ENCODE results near the gene FOXF2.

DNA sequence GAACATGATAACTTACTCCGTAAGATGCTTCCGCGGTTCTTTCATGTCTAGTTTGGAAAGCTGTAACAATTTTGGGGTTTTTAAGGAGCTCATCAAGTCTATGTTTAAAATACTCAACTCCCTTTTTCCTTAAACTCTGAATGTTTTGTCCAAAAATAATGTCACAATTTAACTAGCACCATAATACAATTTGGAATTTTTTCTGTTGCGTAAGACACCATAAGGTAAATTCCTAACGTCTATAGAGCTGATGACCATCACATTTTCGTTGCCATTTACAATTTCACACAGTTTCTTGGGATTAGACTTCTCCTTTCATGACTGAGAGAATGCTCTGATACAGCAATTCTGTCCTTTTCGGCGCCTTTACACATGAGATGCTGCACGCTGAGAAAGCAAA, 26.7 kb upstream of the FOXF2 start:
- TF ChIP-seq CTCF (IDR thresholded peaks at IDR 0.05) (no peak), POLR2AphosphoS5 (IDR thresholded peaks at IDR 0.05) (no peak), POLR2A (IDR thresholded peaks at IDR 0.05) (no peak)

All from prostate gland (tissue), 2 donors.